Measurements from ENCODE around the gene PROSER3. TPM values are rescaled to one million over a fixed set of nuclear protein-coding genes. Genes with fewer than 3 reads are reported as not detected.

Gene PROSER3
- total and polyA plus RNA-seq, 2 of the 13 experiments (the other 11 are each of a cell fraction or from before 2014, with no cell fraction given): 5.1 to 5.7 TPM

- TF ChIP-seq, protein P1, sequence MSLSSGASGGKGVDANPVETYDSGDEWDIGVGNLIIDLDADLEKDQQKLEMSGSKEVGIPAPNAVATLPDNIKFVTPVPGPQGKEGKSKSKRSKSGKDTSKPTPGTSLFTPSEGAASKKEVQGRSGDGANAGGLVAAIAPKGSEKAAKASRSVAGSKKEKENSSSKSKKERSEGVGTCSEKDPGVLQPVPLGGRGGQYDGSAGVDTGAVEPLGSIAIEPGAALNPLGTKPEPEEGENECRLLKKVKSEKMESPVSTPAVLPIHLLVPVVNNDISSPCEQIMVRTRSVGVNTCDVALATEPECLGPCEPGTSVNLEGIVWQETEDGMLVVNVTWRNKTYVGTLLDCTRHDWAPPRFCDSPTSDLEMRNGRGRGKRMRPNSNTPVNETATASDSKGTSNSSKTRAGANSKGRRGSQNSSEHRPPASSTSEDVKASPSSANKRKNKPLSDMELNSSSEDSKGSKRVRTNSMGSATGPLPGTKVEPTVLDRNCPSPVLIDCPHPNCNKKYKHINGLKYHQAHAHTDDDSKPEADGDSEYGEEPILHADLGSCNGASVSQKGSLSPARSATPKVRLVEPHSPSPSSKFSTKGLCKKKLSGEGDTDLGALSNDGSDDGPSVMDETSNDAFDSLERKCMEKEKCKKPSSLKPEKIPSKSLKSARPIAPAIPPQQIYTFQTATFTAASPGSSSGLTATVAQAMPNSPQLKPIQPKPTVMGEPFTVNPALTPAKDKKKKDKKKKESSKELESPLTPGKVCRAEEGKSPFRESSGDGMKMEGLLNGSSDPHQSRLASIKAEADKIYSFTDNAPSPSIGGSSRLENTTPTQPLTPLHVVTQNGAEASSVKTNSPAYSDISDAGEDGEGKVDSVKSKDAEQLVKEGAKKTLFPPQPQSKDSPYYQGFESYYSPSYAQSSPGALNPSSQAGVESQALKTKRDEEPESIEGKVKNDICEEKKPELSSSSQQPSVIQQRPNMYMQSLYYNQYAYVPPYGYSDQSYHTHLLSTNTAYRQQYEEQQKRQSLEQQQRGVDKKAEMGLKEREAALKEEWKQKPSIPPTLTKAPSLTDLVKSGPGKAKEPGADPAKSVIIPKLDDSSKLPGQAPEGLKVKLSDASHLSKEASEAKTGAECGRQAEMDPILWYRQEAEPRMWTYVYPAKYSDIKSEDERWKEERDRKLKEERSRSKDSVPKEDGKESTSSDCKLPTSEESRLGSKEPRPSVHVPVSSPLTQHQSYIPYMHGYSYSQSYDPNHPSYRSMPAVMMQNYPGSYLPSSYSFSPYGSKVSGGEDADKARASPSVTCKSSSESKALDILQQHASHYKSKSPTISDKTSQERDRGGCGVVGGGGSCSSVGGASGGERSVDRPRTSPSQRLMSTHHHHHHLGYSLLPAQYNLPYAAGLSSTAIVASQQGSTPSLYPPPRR (CRISPR knock-in tag; IDR thresholded peaks at IDR 0.05; ENCODE audit: borderline replicate concordance): no peak
- peak; percentile 28; the same call in 1 of the 2 replicates for TF ChIP-seq SAP130 (CRISPR knock-in tag; IDR thresholded peaks at IDR 0.05; ENCODE audit: low read depth)
- no peak for TF ChIP-seq PRDM10 (CRISPR knock-in tag; IDR thresholded peaks at IDR 0.05; ENCODE audit: low read depth)
- no peak; the same call in 1 of the 2 replicates for TF ChIP-seq ZNF256 (CRISPR knock-in tag; conservative IDR thresholded peaks at IDR 0.05)
- TF ChIP-seq ZNF674 (CRISPR knock-in tag; IDR thresholded peaks at IDR 0.05; ENCODE audit: low read depth): no peak
- TF ChIP-seq MAZ (IDR thresholded peaks at IDR 0.05; ENCODE audit: borderline replicate concordance, low read depth, low read length): peak; percentile 58
- TF ChIP-seq MAZ (CRISPR knock-in tag; IDR thresholded peaks at IDR 0.05; ENCODE audit: low read depth): no peak
- TF ChIP-seq ZNF281 (CRISPR knock-in tag; IDR thresholded peaks at IDR 0.05; ENCODE audit: borderline replicate concordance): peak; percentile 62; the same call in 1 of the 2 replicates
- TF ChIP-seq ATRX (CRISPR knock-in tag; IDR thresholded peaks at IDR 0.05; ENCODE audit: borderline replicate concordance): no peak
- TF ChIP-seq ZNF792 (CRISPR knock-in tag; IDR thresholded peaks at IDR 0.05): no peak
- no peak for TF ChIP-seq ZC3H13 (CRISPR knock-in tag; IDR thresholded peaks at IDR 0.05)
- TF ChIP-seq ZNF761 (CRISPR knock-in tag; conservative IDR thresholded peaks at IDR 0.05): no peak
- no peak for TF ChIP-seq ZNF704 (CRISPR knock-in tag; IDR thresholded peaks at IDR 0.05; ENCODE audit: borderline replicate concordance)
Observed at GRCh38 chr19:35717665-35718344, 40.2 kb upstream of the PROSER3 start, which contains the start of gene KMT2B (continued).

Measured in HepG2 (cell line).